ENCODE measurements around the gene GLIS1.

DNA sequence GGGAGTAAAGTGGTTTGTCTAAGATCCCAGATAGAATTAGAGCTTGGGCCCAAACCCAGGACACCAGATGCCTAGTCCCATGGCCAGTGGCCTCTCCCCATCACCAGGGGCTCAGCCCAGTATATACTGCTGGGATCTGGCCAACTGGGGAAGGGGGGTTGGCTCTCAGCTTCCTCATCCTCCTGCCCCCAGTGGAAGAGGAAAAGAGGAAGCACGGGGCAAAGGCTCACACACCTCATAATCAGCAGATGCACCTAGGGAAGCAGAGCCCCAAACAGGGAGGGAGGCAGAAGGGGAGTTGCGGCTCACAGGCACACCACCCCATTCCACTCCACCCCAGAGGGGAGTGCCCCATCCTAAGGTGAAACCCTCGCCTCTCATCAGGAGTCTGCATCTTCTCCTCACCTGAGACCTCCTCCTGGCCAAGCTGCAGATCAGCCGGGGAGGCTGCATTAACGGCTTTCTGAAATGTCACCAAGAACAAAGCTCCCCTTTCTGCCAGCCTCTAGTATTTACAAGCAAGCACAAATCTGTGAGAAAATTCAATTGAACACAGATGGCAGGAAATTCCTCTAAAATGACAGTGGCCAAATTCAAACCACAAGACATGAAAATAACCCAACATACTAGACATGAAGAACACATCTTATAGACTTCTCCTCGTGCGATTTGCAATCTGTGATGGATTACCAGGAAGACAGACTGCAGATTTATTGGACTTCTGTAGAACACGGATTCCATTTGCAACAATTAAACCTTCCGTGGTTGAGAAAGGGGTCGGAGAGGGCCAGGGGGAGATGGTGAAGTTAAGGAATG is 82.8 kb downstream of the GLIS1 start:
- TF ChIP-seq, protein P1, sequence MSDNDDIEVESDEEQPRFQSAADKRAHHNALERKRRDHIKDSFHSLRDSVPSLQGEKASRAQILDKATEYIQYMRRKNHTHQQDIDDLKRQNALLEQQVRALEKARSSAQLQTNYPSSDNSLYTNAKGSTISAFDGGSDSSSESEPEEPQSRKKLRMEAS (IDR thresholded peaks at IDR 0.05; ENCODE audit: insufficient read depth, insufficient read length) = no peak
- TF ChIP-seq, protein P2, sequence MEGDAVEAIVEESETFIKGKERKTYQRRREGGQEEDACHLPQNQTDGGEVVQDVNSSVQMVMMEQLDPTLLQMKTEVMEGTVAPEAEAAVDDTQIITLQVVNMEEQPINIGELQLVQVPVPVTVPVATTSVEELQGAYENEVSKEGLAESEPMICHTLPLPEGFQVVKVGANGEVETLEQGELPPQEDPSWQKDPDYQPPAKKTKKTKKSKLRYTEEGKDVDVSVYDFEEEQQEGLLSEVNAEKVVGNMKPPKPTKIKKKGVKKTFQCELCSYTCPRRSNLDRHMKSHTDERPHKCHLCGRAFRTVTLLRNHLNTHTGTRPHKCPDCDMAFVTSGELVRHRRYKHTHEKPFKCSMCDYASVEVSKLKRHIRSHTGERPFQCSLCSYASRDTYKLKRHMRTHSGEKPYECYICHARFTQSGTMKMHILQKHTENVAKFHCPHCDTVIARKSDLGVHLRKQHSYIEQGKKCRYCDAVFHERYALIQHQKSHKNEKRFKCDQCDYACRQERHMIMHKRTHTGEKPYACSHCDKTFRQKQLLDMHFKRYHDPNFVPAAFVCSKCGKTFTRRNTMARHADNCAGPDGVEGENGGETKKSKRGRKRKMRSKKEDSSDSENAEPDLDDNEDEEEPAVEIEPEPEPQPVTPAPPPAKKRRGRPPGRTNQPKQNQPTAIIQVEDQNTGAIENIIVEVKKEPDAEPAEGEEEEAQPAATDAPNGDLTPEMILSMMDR (IDR thresholded peaks at IDR 0.05; ENCODE audit: extremely low read depth in 1 of 2, insufficient read depth in 1 of 2, low read depth in 1 of 2, low read length in 2 of 2) = no peak
- TF ChIP-seq POLR2AphosphoS5 (IDR thresholded peaks at IDR 0.05; ENCODE audit: insufficient read depth, low read depth, low read length) = no peak
- no peak for TF ChIP-seq EZH2 (IDR thresholded peaks at IDR 0.05; ENCODE audit: borderline replicate concordance, low read depth, low read length, severe bottlenecking)
- TF ChIP-seq POLR2A (IDR thresholded peaks at IDR 0.05; ENCODE audit: low read depth, low read length) = no peak
